GM06990 (cell line): ENCODE data around the gene AFG3L2.
A peak's percentile ranks its signal among the peaks of the same experiment; 100 is the strongest.

Experiments used
- DNase-seq: peaks from one replicate; pipeline ENCODE4 v3.0.0-alpha.2; 2011; ENCODE audit not compliant: insufficient read length; ENCODE audit errors: extremely low read depth
- H3K27me3 ChIP-seq: replicated peaks from 2 replicates; pipeline ENCODE4 v1.6.0; 2011; ENCODE audit warnings: low read length; ENCODE audit not compliant: control insufficient read depth, insufficient read depth
- H3K36me3 ChIP-seq: 2 replicates; pipeline ENCODE4 v1.5.1; 2011; ENCODE audit warnings: low read length; ENCODE audit not compliant: control insufficient read depth, insufficient read depth
- H3K4me3 ChIP-seq: replicated peaks from 2 replicates; pipeline ENCODE4 v1.5.1; 2011; ENCODE audit warnings: low read depth, mild to moderate bottlenecking, control low read depth, low read length
- TF ChIP-seq, protein P1 (sequence below): IDR thresholded peaks from 2 replicates; pipeline ENCODE4 v1.5.1; 2011; ENCODE audit warnings: low read length, control low read depth, mild to moderate bottlenecking, inconsistent platforms; ENCODE audit not compliant: insufficient read depth, poor library complexity, severe bottlenecking

Gene AFG3L2

DNA sequence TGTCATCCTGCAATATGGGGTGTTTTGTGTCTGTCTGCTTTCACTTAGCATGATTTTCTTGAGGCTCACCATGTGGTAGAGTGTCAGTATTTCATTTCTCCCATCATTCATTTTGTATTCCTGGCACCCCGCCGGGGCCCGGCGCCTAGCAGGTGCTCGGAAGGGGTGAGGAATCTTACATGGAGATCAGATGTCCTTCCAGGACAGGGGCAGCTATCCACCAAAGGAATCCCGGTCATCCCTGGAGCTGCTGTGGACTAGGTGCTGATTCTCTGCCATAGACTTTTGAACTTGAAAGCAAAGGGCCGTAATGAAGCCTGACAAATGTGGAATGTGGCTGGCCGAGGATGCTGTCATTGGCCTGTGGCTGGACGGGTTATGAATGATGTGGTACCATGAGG is 33.1 kb upstream of the AFG3L2 start:
- TF ChIP-seq, protein P1, sequence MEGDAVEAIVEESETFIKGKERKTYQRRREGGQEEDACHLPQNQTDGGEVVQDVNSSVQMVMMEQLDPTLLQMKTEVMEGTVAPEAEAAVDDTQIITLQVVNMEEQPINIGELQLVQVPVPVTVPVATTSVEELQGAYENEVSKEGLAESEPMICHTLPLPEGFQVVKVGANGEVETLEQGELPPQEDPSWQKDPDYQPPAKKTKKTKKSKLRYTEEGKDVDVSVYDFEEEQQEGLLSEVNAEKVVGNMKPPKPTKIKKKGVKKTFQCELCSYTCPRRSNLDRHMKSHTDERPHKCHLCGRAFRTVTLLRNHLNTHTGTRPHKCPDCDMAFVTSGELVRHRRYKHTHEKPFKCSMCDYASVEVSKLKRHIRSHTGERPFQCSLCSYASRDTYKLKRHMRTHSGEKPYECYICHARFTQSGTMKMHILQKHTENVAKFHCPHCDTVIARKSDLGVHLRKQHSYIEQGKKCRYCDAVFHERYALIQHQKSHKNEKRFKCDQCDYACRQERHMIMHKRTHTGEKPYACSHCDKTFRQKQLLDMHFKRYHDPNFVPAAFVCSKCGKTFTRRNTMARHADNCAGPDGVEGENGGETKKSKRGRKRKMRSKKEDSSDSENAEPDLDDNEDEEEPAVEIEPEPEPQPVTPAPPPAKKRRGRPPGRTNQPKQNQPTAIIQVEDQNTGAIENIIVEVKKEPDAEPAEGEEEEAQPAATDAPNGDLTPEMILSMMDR = no peak
- no peak for DNase-seq

DNA sequence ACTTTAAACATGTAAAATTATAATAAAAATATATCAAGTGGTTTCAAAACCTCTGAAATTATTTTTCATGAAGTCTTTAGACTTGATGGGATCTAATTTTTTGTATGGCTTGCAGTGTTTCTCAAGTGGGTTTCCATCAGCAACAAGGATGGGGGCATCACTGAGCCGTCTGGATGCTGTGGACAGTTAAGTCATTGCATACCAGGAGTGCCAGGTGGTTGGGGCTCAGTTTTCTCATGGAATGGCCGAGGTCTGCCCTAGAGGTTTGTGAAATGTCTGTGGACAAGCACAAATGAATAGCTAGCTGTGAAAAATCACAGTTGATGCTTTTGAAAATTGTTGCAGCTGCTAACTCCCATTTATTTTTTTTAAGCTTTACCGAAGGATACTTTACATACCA is 32.4 kb upstream of the AFG3L2 start:
- TF ChIP-seq, protein P1 = no peak
- no peak for DNase-seq
- H3K4me3 ChIP-seq = no peak overlapping the region
- no peaks in the 10 kb centered on the region for H3K36me3 ChIP-seq
- peaks cover 3% of the 10 kb centered on the region; the same call in 1 of the 2 replicates for H3K27me3 ChIP-seq

More for the DNA sequence above, 33.1 kb upstream of the AFG3L2 start:
- Histone ChIP-seq H3K4me3 (no peak overlapping the region), H3K27me3 (peaks cover 2% of the 10 kb centered on the region; the same call in 1 of the 2 replicates), H3K36me3 (no peaks in the 10 kb centered on the region)

DNA sequence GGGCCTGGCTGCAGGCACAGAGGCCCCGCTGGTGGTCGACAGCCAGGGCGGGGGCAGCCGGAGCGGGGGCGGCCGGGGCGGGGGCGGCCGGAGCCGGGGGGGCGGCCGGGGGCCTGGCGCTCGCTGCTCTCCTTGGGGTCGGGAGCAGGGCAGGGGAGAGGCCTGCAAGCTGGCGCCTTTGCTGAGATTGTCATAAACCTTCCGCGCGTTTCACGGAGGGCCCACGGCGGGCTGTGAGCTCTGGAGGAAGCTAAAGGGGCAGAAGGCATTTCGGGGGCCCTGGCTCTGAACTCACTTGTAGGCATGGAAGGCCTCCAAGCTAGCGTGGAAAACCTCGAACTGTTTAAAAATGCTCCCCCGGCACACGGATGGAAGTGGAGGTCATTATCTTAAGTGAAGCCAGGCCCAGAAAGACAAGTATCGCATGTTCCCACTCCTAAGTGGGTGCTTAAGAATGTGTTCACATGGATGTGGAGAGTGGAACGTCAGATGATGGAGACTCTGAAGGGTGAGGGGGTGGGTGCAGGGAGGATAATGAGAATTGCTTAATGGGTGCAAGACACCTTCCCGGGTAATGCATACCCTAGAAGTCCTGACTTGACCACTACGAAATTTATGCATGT is 31.3 kb upstream of the AFG3L2 start:
- Histone ChIP-seq H3K4me3 (peak overlapping the region; percentile 69), H3K27me3 (peaks cover 3% of the 10 kb centered on the region; the same call in 1 of the 2 replicates), H3K36me3 (no peaks in the 10 kb centered on the region)
- TF ChIP-seq, protein P1 = no peak
- no peak for DNase-seq

DNA sequence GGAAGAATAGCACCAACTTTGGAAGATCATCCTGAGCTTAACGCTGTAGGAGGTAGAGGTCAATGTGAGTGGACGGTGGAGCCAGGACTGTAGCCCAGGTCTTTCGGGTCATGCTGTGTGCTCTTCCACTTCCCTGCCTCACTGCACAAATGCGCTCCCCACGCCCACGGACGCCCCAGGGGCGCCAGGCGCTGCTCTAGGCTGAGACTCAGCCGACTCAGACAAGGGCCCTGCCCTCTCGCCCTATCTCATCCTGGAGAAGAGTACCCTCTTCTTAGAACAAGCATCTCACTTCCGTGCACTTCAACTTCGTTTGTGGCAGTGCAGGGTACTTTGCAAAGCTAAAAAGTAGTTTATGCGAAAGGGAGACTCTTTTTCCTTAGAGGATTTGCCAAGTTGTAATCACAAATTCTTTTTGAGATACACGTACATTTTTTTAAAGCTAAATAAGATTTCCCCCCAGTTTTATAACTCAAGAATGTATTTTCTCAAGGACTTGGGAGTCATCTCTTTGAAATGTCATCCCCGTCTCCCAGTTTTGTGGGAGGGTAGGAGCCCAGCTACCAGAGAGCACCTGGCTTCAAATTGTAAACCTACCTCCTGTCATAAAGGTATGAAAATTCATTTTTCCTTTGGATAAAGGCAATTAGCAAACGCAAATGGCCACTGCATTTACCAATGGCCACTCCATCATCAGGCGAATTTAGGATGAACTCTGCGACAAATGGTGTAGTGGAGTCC is 29.5 kb upstream of the AFG3L2 start:
- Histone ChIP-seq H3K27me3 (peaks cover 3% of the 10 kb centered on the region), H3K4me3 (peak overlapping the region; percentile 31; the same call in 1 of the 2 replicates), H3K36me3 (no peaks in the 10 kb centered on the region)
- TF ChIP-seq, protein P1 = no peak
- DNase-seq = no peak

DNA sequence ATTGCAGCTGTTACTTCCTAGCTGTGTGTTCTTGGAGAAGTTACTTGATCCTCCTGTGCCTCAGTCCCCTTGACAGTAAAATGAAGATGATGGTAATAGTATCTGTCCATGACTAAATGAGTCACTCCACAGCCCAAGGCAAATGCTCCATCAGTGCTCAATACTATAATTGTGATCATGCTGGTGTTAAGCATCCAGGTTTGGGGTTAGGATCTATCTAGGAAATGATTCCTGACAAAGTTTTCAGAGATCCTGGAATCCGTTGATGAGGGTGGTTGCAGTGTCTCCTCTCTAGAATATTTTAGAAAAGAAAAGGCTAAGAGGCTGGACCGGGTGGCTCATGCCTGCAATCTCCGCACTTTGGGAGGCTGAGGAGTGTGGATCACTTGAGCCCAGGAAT is 28.0 kb upstream of the AFG3L2 start:
- H3K36me3 ChIP-seq = no peaks in the 10 kb centered on the region
- H3K27me3 ChIP-seq = peaks cover 3% of the 10 kb centered on the region
- TF ChIP-seq, protein P1 = no peak
- DNase-seq = no peak
- H3K4me3 ChIP-seq = no peak overlapping the region
